HG02840 (cell line): Measurements from ENCODE around the gene ACHE.
"Not testable (repeated sequence)": the region's sequence is repeated elsewhere in the genome, so short reads cannot be mapped to it uniquely, and the experiment has no call there.

ENCODE experiments used
- ATAC-seq: cut with Tn5 transposase; IDR thresholded peaks from one replicate; pipeline ENCODE4 v1.9.1; 2021; ENCODE audit warnings: mild to moderate bottlenecking, moderate library complexity, moderate number of reproducible peaks; ENCODE audit not compliant: unreplicated experiment, low FRiP score

ACHE gene

DNA sequence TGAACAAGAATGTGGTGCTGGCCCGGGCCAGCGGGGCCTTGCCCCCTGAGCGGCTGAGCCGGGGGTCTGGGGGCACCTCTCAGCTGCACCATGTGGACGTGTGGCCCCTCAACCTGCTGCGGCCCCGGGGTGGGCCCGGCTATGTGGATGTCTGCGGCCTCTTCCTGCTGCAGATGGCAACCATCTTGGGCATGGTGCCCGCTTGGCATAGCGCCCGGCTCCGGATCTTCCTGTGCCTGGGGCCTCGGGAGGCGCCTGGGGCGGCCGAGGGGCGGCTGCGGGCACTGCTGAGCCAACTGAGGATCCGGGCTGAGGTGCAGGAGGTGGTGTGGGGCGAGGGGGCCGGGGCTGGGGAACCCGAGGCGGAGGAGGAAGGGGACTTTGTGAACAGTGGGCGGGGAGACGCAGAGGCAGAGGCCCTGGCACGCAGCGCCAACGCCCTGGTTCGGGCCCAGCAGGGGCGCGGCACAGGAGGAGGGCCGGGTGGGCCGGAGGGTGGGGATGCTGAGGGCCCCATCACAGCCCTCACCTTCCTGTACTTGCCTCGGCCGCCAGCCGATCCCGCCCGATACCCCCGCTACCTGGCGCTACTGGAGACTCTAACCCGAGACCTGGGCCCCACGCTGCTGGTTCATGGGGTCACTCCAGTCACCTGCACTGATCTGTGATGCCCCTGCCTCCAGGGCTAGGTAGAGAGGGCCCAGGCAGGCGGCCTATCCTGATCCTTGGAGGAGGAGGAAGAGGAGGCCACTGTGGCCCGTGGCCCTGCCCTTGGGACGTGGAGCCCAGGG is 29.6 kb downstream of the ACHE start:
- ATAC-seq, result no peak

DNA sequence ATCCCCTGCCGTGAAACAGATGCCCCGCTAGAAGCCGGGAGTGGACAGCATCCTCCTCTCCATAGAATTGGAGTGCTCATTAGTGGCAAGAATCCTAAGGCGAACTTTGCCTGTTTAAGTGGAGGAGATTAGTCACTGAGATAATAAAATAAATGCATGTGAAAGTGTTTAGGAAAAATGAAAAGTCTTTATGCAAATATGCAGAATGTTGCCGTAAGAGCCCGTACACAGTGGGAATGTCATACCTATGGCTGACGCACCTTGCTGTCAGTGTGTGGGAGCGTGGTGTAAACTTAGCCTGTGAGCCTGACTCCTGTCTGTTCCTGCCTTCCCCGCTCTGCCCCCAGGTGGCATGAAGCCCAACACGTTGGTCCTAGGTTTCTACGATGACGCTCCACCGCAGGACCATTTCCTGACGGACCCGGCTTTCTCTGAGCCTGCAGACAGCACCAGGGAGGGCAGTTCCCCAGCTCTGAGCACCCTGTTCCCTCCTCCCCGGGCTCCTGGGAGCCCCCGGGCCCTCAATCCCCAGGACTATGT is 30.2 kb downstream of the ACHE start:
- ATAC-seq, result no peak

DNA sequence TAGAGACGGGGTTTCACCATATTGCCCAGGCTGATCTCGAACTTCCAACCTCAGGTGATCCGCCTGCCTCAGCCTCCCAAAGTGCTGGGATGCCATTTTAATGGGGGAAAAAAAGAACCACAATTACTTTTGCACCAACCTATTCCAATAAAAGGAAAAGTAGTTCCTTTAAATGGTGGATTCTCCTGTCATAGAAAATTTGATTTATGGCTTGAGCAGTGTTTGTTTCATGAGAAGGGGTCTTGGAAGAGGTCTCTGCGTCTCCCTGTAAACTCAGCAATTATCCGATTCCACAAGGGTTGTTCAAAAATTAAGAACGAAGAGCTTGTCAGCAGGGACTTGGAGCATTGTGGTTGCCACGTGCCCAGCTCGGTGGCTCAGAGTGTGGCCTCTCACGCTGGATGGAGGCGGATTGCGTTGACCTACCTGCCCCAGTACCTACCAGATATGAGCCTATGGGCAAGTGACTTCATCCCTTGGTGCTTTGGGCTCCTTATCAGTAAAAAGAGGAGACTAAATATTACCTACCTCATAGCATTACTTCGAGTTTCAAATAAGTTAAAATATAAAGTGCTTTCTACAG is 31.3 kb downstream of the ACHE start:
- ATAC-seq, result no peak

DNA sequence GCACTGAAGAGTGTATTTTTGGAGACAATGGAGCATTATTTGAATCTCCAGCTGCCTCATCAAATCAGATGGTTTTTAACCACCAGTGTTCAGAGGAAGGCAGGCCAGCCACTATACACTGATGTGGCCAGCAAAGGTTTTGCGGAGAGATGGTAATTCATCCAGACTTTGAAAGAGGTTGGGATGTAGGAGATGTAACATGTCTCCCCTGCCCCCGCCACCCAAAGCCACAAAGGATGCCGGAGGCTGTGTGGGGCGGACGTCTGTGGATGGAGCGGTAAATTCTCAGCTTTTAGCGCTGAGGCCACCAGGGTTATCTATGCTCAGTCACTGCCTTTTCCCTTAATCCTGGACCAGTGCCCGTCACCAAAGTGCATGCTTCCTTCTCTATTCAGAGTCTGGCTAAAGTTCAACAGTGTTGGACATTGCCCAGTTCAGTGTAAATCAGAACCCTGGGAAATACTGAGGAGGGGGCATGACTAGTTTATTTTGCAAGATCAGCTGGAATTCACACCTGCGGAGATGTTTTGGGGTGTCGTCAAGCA is 32.2 kb downstream of the ACHE start:
- no peak for ATAC-seq

DNA sequence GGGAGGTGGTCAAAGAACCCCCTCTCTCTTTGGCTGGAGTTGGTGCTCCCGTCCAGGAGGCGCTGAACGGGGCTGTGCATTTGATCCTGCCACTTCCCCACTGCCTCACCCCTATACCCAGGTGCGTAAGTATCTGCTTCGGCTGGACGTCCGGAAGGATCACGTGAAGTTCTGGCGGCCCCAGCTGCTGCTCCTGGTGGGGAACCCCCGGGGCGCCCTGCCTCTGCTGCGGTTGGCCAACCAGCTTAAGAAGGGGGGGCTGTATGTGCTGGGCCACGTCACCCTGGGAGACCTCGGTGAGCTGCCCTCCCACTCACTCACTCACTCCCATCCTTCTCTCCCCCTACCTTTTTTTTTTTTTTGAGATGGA is 34.1 kb downstream of the ACHE start:
- no peak for ATAC-seq

DNA sequence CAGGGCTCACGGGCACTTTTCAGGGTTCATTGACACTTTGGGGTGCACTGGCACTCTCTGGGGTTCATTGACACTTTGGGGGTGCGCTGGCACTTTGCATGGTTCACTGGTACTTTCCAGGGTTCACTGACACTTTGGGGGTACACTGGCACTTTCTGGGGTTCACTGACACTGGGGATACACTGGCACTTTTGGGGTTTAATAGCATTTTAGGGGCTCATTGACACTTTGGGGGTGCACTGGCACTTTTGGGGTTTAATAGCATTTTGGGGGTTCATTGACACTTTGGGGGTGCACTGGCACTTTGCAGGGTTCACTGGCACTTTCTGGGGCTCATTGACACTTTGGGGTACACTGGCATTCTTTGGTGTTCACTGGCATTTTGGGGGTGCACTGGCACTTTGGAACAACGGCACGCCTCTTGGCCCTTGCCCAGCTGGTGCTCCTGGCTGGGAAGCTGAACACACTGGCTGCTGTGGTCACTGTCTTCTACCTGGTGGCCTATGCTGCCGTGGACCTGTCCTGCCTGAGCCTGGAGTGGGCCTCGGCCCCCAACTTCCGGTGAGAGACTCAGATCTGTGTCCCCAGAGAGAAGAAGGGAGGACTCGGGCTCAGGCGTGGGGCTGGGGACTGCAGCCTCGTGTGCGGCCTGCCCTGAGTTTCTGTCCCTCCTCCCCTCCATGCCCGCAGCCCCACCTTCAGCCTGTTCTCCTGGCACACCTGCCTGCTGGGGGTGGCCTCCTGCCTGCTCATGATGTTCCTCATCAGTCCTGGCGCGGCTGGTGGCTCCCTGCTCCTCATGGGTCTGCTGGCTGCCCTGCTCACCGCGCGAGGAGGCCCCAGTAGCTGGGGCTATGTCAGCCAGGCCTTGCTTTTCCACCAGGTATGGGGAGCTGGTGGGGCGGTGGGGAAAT is 34.7 kb downstream of the ACHE start:
- no peak for ATAC-seq

DNA sequence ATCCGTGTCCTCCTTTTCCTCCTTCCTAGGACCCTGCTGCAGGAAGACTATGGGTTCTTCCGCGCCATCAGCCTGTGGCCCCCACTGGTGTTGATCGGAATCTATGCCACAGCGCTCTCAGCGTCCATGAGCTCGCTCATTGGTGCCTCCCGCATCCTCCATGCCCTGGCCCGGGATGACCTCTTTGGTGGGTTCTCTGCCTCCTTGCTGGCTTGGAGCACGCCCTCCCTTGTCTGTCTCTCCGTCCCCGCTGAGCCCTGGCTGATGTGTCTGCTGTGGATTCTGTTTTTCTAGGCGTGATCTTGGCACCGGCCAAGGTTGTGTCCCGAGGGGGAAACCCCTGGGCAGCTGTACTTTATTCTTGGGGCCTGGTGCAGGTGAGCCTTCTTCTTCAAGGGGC is 35.8 kb downstream of the ACHE start:
- no peak for ATAC-seq

DNA sequence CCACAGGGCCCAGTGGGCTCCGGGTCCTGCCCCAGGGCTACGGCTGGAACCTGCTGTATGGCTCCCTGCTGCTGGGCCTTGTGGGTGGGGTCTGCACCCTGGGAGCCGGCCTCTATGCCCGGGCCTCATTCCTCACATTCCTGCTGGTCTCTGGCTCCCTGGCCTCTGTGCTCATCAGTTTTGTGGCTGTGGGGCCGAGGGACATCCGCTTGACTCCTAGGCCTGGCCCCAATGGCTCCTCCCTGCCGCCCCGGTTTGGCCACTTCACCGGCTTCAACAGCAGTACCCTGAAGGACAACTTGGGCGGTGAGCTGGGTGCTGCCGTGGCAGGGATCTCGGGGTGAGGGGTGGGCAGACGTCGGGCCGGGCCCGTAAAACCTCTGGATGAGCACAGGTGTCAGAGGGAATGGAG is 38.8 kb downstream of the ACHE start:
- no peak for ATAC-seq

DNA sequence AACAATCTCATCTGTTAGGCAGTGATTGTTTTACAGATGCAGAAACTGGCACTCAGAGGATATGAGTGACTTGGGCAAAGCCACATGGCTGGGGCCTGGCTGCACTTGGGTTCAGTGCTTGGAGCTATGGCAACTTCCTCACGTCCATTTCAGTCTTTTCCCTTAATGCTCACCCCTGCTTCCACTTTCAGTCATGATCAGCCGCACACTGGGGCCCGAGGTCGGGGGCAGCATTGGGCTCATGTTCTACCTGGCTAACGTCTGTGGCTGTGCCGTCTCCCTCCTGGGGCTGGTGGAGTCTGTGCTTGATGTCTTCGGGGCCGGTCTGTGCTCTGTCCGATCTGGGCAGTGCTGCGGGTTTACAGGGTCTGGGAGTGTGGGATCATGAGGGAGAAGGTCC is 40.2 kb downstream of the ACHE start:
- no peak for ATAC-seq

DNA sequence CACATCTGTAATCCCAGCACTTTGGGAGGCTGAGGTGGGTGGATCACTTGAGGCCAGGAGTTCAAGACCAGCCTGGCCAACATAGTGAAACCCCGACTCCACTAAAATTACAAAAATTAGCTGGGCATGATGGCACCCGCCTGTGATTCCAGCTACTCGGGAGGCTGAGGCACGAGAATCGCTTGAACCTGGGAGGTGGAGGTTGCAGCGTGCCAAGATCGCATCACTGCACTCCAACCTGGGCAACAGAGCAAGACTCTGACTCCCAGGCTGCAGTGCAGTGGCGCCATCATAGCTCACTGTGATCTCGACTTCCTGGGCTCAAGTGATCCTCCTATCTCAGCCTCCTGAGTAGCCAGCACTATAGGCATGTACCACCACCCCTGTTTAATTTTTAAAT is 40.8 kb downstream of the ACHE start:
- ATAC-seq, result not testable (repeated sequence)

DNA sequence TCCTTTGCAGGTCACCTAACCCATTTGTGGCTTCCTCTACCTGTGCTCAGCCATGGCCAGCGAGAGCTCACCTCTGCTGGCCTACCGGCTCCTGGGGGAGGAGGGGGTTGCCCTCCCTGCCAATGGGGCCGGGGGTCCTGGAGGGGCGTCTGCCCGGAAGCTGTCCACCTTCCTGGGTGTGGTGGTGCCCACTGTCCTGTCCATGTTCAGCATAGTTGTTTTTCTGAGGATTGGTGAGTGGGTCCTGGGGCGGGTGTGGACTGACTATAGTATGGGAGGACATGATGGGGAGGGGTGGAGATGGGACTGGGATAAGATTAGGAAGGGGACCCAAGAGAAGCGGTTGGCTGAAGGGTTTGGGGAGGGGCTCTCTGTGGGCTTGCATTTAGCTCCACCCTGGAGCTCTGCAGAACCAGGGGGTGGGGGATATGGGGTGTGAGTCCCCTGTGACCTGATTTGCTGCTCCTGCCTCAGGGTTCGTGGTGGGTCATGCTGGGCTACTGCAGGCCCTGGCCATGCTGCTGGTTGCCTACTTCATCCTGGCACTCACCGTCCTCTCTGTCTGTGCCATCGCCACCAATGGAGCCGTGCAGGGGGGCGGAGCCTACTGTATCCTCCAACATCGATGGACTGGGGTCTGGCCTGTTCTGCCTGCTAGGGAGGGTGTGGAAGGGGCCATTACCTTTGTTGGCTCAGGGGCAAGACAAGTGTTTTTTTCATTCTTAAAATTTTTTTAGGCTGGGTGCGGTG is 41.4 kb downstream of the ACHE start:
- no peak for ATAC-seq

DNA sequence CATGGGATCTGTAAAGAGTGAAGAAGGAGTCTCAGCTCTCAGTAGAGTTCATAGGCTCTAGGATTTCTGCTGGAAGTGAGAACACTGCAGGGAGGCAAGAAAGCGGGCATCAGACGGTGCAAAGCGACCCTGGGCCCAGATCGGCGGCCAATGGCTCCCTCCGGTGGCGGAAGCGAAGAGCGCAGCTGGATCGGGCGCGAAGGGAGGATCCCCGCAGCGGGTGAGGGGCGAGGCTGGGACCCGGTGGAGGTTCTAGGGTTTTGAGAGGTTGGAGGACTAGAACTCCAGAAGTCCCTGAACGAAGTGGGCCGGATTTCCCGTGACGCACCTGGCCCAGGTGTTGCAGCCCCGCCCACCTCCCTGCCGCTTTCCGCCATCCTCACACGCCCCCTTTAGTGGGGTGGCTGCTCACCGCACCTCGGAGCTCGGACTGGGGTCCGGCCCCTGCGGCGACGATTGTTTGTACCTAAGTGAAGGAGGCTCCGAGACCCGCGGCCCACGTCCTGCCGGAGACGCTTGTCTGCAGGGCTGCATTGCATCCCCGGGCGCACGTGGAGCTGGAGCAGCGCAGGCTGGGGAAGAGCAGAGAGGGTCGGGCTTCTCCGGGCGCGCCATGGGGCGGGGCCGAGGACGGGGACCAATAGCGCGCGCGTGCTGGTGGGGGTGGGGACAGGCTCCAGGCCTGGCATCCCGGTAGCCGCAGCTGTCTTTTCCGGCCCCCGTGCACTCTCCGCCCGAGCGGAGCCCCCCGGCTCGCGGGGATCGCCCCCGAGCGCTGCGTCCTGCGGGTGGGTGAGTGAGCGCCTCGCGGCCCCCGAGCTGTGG is 43.4 kb downstream of the ACHE start, which contains the start of gene SLC12A9:
Gene SLC12A9, plus strand, starts transcription at position 666 of the 825 bp plus-strand sequence. CDS start 1,485 bp downstream, outside the sequence.
- ATAC-seq, result peak; percentile 80

DNA sequence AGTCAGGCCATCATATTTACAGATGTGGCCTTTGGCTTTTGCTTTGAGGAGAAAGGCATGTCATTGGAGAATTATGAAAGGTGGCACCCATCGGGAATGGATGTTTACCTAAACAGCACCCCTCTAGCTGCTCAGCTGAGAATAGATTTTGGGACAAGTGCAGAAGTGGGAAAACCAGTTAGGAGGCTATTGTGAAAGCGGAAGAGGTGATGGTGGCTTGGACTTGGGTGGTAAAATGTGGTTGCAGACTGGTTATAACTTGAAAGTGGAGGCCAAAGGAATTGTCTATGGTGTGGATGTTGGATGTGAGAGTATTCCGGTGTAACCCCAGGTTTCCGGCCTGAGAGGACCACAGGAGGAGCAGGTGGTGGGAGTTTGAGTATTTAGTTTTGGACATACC is 48.3 kb downstream of the ACHE start:
- ATAC-seq, result no peak

DNA sequence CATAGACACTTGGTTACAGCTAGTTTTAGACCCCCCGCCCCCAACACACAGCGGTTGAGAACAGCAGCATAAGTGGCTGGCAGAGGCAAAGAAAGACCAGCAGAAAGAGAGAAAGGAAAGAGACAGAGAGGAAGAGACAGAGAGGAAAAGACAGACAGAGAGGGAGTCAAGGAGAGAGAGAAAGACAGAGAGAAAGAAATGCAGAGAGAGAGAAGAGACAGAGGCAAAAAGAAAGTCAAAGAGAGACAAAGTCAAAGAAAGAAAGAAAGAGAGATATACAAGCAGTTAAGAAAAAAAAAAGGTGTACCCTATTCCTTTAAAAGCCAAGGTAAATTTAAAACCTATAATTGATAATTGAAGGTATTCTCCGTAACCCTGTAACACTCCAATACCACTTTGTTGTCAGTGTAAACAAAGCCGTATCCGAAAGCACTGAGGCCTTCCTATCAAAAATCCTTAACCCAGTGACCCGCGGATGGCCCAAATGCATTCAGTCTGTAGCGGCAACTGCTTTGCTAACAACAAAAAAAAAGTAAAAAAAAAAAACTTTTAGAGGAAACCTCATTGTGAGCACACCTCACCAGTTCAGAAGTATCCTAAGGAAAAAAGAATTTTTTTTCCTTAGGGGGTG is 55.1 kb downstream of the ACHE start:
- no peak for ATAC-seq
